HK-2 (cell line): ENCODE data around the gene ANO6.
"Not testable (repeated sequence)": the region's sequence is repeated elsewhere in the genome, so short reads cannot be mapped to it uniquely, and the experiment has no call there.

Experiments
- DNase-seq: peaks from one replicate; pipeline ENCODE4 v3.0.0-alpha.2; 2018; ENCODE audit not compliant: unreplicated experiment

Gene ANO6

DNA sequence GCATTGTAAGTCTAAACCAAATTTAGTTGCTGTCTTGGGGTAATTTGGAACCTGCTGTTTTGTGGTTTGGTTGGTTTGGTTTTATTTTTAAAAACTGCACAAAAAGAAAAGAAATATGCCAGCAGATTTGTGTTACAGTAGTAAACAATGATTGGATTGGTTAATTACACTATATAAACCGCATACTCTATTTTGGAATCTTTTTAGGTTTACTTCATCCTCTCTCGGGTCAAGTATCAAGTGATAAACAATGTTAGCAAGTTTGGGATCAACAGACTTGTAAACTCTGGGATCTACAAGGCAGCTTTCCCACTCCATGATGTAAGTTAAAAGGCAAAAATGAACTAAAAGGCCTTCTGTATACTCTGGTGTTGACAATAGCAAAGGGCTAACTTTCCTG lies 132.4 kb downstream of the ANO6 start:
- no peak for DNase-seq

DNA sequence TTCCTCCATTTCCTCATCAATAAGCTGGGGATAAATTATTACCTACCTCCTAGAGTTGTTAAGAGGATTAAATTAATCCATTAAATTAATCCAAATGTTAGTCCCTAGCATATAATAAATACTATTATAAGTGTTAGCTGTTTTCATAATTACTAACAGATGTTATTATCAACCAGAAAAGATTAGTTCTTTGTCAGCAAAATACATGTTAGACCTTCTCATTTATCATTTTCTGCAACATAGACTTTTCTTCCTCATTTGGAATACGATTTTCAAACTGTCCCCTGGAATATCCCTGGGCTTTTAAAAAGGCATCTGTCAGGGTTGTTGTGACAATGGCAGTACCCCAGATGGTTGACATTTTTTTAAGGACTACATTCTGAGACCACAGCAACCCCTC lies 133.1 kb downstream of the ANO6 start:
- DNase-seq = no peak

DNA sequence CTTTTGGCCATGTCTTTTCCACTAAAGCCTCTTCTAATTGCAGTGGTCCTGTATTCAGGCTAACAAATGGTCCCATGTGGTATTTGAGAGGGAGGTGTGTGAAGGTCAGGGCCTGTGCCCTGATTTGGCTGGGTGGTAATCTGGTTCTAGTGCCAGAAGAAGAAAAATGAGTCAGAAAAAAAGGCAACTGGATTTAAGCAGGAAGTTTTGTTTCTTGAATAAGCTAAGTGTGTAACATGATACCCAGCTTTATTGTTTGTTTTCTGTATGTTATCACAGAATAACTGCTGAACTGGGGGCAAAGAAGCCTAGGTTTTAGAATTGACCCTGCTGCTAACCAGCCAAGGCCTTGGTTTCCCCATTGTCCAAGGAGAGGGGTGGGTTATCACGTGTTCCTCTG lies 134.0 kb downstream of the ANO6 start:
- no peak for DNase-seq

DNA sequence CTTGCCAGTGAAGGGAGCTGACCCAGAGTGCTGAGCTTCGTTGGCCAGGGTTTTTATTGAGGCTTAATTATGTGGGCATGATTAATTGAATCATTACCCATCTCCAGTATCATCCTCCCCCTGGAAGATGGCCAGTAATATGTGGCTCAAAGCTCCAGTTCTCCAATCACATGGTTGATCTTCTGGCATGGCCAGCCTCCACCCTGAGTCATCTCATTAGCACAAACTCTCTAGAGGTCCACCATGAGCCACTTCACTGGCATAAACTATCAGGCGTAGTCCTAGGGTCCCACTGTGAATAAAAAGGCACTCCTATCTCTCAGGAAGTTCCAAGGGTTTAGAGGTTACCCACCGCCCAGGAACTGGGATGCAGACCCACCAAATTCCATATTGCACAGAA lies 135.0 kb downstream of the ANO6 start:
- DNase-seq = no peak

DNA sequence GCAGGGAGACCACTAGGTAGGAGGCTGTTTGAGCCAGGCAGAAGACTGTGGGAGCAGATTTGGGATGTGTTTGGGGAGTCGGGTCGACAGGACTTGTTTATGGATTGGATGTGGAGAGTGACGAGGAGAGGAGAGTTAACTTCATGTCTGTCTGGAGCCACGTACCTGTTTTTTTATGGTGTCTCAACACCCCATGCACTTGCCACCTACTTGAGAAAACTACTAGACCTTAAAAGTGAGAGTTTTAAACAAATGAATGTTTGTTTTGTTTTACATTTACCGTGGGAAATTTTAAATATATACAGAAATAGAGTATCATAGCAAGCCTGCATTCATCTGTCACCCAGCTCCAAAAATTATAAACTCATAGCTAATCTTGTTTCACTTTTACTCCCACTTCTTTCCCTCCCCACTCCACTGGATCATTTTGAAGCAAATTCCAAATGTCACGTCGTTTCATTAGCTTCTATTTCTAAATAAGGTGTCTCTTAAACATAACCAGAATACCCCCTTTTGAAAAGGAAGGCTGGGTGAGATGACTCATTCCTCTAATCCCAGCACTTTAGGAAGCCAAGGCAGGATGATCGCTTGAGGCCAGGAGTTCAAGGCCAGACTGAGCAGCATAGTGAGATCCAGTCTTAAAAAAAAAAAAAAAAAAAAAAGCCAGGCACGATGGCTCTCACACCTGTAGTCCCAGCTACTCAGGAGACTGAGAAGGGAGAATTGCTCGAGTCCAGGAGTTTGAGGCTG lies 136.2 kb downstream of the ANO6 start:
- DNase-seq = no peak

- no peak for DNase-seq
Measured at GRCh38 chr12:45353944-45354343, 138.0 kb downstream of the ANO6 start.

GRCh38 chr12:45354399-45354798 lies 138.5 kb downstream of the ANO6 start:
- no peak for DNase-seq

- DNase-seq = no peak
Measured at GRCh38 chr12:45355730-45356129, 139.8 kb downstream of the ANO6 start.

DNA sequence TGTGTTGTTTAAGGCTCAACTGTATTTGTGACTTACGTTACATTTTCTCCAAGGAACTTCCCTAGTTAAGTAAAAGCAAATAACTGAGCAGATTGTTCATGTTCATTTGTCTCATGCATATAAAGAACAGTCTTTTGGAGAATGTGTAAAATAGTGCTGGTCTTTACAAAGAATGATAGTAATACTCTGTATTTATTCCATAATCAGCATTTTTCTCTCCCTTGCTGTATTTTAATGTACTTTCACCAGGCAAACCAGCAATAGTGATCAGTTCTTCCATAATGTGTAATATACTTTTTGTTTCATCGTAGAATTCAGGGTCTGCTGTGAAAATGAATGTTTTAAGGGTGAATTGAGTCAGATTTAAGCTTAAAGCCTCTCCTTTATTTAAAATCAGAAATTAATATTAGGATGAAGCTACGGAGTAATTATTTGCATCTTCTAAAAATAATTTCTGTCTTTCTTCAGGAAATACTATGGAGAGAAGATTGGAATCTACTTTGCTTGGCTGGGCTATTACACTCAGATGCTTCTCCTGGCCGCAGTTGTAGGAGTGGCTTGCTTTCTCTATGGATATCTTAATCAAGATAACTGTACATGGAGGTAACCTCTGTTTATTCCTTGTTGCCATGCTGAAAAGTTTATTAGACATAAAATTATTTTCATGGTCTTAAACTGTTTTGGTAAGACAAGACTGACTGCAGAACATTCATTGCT lies 141.1 kb downstream of the ANO6 start:
- DNase-seq = no peak

GRCh38 chr12:45357539-45358417 lies 141.9 kb downstream of the ANO6 start:
- no peak for DNase-seq

GRCh38 chr12:45362291-45362690 lies 146.4 kb downstream of the ANO6 start:
- no peak for DNase-seq

DNA sequence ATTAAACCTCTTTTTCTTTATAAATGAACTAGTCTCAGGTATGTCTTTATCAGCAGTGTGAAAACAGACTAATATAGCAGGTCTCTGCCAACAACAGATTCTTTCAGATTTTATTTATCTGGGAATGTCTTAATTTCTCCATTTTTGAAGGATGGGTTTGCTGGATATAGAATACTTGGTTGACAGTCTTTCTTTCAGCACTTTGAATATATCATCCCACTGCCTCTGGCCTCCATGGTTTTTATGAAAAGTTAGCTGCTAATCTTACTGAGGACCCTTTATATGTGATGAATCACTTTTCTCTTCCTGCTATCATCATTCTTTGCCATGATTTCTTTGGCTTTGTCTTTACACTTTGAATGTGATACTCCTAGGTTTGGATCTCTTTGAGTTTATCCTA lies 148.0 kb downstream of the ANO6 start:
- DNase-seq = no peak

DNA sequence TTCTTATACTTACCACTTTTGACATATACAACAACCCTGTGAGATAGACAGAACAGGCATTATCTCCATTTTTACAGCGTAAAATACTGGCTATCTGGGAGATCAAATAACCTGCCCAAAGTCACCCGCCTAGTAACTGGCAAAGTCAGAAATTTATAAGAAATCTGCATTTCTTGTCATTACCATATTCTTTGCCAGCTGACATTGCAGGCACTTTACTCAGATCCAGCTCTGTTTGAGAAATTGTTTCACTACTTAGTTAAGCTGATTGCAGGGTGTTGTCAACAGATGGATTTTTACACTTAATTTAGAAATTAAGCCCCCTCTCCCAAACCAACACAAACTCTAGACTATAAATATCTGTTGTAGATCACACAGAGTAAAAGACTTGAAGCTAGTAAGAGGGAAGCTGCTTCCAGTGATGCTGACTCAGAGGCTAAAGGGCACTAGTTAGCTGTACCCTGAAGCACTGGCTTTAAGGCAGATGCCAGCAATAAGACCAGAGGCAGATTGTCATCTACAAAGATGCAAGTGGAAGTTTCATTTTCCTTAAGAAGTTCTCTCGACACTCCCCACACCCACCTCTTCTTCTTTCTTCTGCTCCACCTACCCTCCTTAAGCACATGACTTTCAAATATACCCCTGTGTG lies 153.1 kb downstream of the ANO6 start:
- no peak for DNase-seq

DNA sequence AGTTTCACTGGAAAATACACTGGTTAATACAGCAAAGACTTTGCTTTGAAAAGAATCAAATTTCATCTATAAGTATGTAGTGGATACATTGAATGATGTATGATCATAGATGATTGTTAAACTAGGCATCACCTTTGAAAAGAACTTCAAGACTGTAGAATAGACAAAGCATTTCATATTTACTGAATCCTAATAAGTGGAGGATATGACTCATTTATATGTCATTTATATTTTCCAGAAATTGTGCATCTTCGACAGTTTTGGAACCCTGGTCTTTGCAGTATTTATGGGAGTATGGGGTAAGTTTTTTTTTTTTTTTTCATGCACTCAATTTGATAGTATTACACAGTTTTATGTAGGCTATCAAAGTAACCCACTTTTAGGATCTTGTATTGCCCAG lies 161.9 kb downstream of the ANO6 start:
- DNase-seq = no peak

GRCh38 chr12:45379261-45379660 lies 163.4 kb downstream of the ANO6 start:
- DNase-seq = no peak

GRCh38 chr12:45381351-45381750 lies 165.5 kb downstream of the ANO6 start:
- no peak for DNase-seq

DNA sequence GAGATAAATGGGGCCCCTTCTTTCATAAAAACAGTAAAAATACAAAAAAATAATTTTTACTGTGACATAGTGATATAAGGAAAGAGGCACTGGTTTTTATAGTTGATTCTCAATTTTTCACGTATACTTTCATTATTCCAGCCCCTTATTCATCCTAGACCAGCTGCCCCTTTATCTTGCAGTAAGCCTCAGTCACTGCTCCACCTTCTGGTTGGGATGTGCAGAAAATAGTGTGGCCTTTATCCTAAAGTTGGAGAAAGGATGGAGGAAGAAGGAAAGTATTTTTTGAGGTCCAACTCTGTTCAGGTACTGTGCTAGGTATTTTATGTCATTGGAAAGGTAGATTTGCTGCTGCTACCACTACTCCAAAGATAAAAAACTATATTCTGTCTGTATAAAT lies 172.7 kb downstream of the ANO6 start:
- no peak for DNase-seq

DNA sequence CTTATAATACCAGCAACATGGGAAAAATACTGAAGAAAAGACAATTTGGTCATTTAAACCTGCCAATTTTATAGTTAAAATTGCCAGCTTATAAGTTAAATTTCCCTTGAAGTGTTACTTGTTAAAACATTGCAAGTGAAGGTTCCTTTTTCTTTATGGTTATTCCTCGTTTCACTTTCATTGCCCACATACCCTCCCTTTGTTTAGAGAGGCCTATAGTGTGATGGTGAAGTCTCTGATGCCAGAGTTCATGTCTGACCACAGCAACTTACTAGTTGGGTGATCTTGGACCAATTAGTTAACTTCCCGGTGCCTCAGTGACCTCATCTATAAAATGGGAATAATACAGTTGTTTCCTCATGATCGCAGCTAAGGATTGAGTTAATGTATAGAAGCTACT lies 173.5 kb downstream of the ANO6 start:
- DNase-seq = no peak

DNA sequence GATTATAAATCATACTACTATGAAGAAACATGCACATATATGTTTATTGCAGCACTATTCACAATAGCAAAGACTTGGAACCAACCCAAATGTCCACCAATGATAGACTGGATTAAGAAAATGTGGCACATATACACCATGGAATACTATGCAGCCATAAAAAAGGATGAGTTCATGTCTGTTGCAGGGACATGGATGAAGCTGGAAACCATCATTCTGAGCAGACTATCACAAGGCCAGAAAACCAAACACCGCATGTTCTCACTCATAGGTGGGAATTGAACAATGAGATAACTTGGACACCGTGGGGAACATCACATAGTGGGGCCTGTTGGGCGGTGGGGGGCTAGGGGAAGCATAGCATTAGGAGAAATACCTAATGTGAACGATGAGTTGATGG lies 181.6 kb downstream of the ANO6 start:
- DNase-seq = not testable (repeated sequence)

GRCh38 chr12:45398552-45398951 lies 182.7 kb downstream of the ANO6 start:
- no peak for DNase-seq

DNA sequence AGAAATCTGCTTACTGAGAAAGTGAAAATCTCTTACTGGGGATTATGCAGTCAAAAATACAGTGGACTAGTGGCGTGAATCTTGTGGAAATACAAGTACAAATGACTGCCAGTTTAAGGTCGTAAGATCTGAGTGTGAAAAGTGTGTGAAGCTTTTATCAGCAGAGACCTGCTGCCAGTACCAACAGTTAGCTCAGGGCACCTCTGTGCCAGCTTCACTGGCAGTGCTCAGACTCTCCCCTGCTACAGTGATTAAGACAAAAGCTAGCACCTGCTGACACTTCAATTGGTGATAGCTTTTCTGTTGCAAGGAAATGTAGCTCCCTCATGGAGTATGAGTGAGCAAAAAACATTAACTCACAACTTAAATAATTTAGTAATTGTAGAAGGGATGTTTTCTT lies 185.1 kb downstream of the ANO6 start:
- DNase-seq = no peak

- no peak for DNase-seq
Measured at GRCh38 chr12:45402288-45402687, 186.4 kb downstream of the ANO6 start.
